Esophagus muscularis mucosa (tissue), 4 donors: ENCODE results near the gene AHI1. TPM values are rescaled to one million over a fixed set of nuclear protein-coding genes. Genes with fewer than 3 reads are reported as not detected.

ENCODE experiments used
- DNase-seq: peaks from one replicate; pipeline ENCODE4 v3.0.0-alpha.2; 2017; ENCODE audit errors: extremely low spot score
- H3K27ac ChIP-seq, 4 donors: fragments of 200-600 bp; sonication (generic); replicated peaks in 1 of 4; 1 replicate in 3 of 4; 2 replicates in 1 of 4; pipeline ENCODE4 v1.5.1; 2016 to 2019; ENCODE audit warnings: mild to moderate bottlenecking in 1 of 4
- H3K27me3 ChIP-seq, 4 donors: fragments of 200-600 bp; sonication (generic); one replicate each; pipeline versions ENCODE4 v1.5.1 to v1.6.0; 2016 to 2019
- H3K36me3 ChIP-seq, 4 donors: fragments of 200-600 bp; sonication (generic); one replicate each; pipeline ENCODE4 v1.5.1; 2016 to 2019
- H3K4me1 ChIP-seq, 4 donors: fragments of 200-600 bp; sonication (generic); one replicate each; pipeline ENCODE4 v1.5.1; 2016 to 2019
- H3K4me3 ChIP-seq, 4 donors: fragments of 200-600 bp; sonication (generic); 1 replicate in 2 of 4; 2 replicates in 2 of 4; pipeline ENCODE4 v1.5.1; 2016 to 2019; ENCODE audit warnings: mild to moderate bottlenecking in 4 of 4, moderate library complexity in 1 of 4
- H3K9me3 ChIP-seq, 4 donors: fragments of 200-600 bp; sonication (generic); 1 replicate in 3 of 4; 2 replicates in 1 of 4; pipeline ENCODE4 v1.5.1; 2016 to 2019
- CTCF ChIP-seq, 3 experiments: fragments of 200-600 bp in 2 of 3; fragments of 450-650 bp in 1 of 3; sonication (generic) in 2 of 3; IDR thresholded peaks; one replicate each; pipeline ENCODE4 v1.5.1; 2017 to 2019; ENCODE audit warnings: antibody characterized with exemption in 3 of 3, mild to moderate bottlenecking in 2 of 3, moderate library complexity in 1 of 3
- EP300 ChIP-seq: sonication (generic); formaldehyde crosslinking; IDR thresholded peaks from one replicate; pipeline ENCODE4 v1.6.1; 2017; ENCODE audit warnings: antibody characterized with exemption
- POLR2A ChIP-seq: fragments of 450-650 bp; IDR thresholded peaks from one replicate; pipeline ENCODE4 v1.6.1; 2017; ENCODE audit warnings: antibody characterized with exemption, moderate library complexity, mild to moderate bottlenecking, low read depth
- POLR2AphosphoS5 ChIP-seq, 2 donors: sonication (generic); formaldehyde crosslinking; IDR thresholded peaks; one replicate each; pipeline ENCODE4 v1.6.1; 2017; ENCODE audit warnings: antibody characterized with exemption in 2 of 2
- WGBS: methylation state at CpG from one replicate; pipeline ENCODE4 v1.1.5; 2018; 5-methylcytosine and 5-hydroxymethylcytosine counted together
- intact Hi-C: fragments of 100-400 bp; cut with DNase I; formaldehyde crosslinking; loops from one replicate; pipeline ENCODE4 v1.15.1; 2023
- total RNA-seq, 4 donors: library from RNA; depleted of rRNA; stranded (reverse); fragments of >200 nt; gene quantifications; one replicate each; pipeline versions ENCODE4 v1.1.0 to v1.2.1, GENCODE V29; 2016

The AHI1 gene
- total RNA-seq, 4 donors from 2014 or later = 11.4 to 28.7 (median 16.2) TPM

- no peaks in the 10 kb centered on the region for H3K9me3 ChIP-seq
- H3K4me1 ChIP-seq = peaks cover 0 to 7% (median 3%) of the 10 kb centered on the region in 4 donors
- intact Hi-C loops = no loop called here
- H3K27me3 ChIP-seq = no peaks in the 10 kb centered on the region
- TF ChIP-seq POLR2A (no peak), CTCF (IDR thresholded peaks at IDR 0.05) (no peak), EP300 (no peak), POLR2AphosphoS5 (IDR thresholded peaks at IDR 0.05) (no peak)
- WGBS = 82% methylated on average over 2 of the region's 2 CpGs
- DNase-seq = no peak
- H3K27ac ChIP-seq = no peak overlapping the region
- peaks cover 0 to 5% (median under 1%) of the 10 kb centered on the region in 4 donors for H3K36me3 ChIP-seq
- no peak overlapping the region for H3K4me3 ChIP-seq
These were observed 216.3 kb downstream of the AHI1 start for GRCh38 chr6:135281227-135281626.

GRCh38 chr6:135280375-135281136 lies 217.0 kb downstream of the AHI1 start:
- TF ChIP-seq EP300 = no peak
- no peak for TF ChIP-seq POLR2A
- TF ChIP-seq POLR2AphosphoS5 (IDR thresholded peaks at IDR 0.05) = no peak
- no peak for TF ChIP-seq CTCF (IDR thresholded peaks at IDR 0.05)
- 35% methylated on average over 6 of the region's 6 CpGs for WGBS
- Histone ChIP-seq H3K4me3 (no peak overlapping the region), H3K4me1 (peaks cover 0 to 7% (median 3%) of the 10 kb centered on the region in 4 donors), H3K9me3 (no peaks in the 10 kb centered on the region), H3K36me3 (peaks cover 0 to 5% (median 0%) of the 10 kb centered on the region in 4 donors), H3K27ac (no peak overlapping the region), H3K27me3 (no peaks in the 10 kb centered on the region)
- intact Hi-C loops = no loop called here
- DNase-seq = no peak

- WGBS = 95% methylated on average over 6 of the region's 6 CpGs
- H3K9me3 ChIP-seq = no peaks in the 10 kb centered on the region
- H3K4me3 ChIP-seq = no peak overlapping the region
- no peak for DNase-seq
- H3K27me3 ChIP-seq = peaks cover 0 to 4% (median 0%) of the 10 kb centered on the region in 4 donors
- no peak overlapping the region for H3K27ac ChIP-seq
- peaks cover 0 to 7% (median 3%) of the 10 kb centered on the region in 4 donors for H3K4me1 ChIP-seq
- intact Hi-C loops = no loop called here
- no peak for TF ChIP-seq CTCF (IDR thresholded peaks at IDR 0.05)
- no peak for TF ChIP-seq POLR2AphosphoS5 (IDR thresholded peaks at IDR 0.05)
- no peak for TF ChIP-seq POLR2A
- no peak for TF ChIP-seq EP300
- no peaks in the 10 kb centered on the region for H3K36me3 ChIP-seq
These were observed 220.1 kb downstream of the AHI1 start for GRCh38 chr6:135277422-135277821.

- H3K27me3 ChIP-seq = peaks cover 0 to 4% (median 0%) of the 10 kb centered on the region in 4 donors
- H3K9me3 ChIP-seq = no peaks in the 10 kb centered on the region
- DNase-seq = no peak
- no peaks in the 10 kb centered on the region for H3K36me3 ChIP-seq
- no peak for TF ChIP-seq EP300
- no peak for TF ChIP-seq CTCF (IDR thresholded peaks at IDR 0.05)
- no peak for TF ChIP-seq POLR2A
- TF ChIP-seq POLR2AphosphoS5 (IDR thresholded peaks at IDR 0.05) = no peak
- intact Hi-C loops = no loop called here
- no peak overlapping the region for H3K27ac ChIP-seq
- WGBS = 51% methylated on average over 5 of the region's 5 CpGs
- H3K4me1 ChIP-seq = no peaks in the 10 kb centered on the region
- H3K4me3 ChIP-seq = no peak overlapping the region
These were observed 222.8 kb downstream of the AHI1 start for GRCh38 chr6:135274561-135275293.
